Measurements from ENCODE around the gene XK. TPM values are rescaled to one million over a fixed set of nuclear protein-coding genes. Genes with fewer than 3 reads are reported as not detected.
A peak's percentile ranks its signal among the peaks of the same experiment; 100 is the strongest.

XK gene
- total RNA-seq, 1 donor from 2014 or later: 0.25 TPM

DNA sequence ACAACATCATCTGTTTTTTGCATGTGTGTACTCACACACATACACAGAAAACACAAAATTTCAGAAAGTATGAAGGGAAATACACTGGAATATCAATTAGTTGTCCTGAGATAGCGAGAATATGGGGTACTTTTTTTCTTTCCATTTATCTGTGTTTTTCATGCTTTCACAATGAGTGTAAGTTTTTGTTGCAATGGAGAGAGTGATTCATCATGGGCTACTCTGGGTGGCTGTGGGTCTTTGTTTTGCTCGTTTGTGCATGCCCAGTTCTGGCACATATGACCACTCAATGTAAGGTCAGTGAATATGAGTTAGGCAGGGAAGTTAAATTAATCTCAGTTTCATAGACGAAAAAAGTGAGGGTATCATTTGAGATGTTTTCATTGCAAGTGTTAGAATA is 26.9 kb downstream of the XK start:
- Mint-ChIP-seq H3K4me1 (ENCODE audit: low read depth, unreplicated experiment) (no peaks in the 10 kb centered on the region), H3K27me3 (ENCODE audit: low read depth, unreplicated experiment) (no peaks in the 10 kb centered on the region), H3K36me3 (ENCODE audit: low read depth, unreplicated experiment) (no peaks in the 10 kb centered on the region), H3K9me3 (ENCODE audit: unreplicated experiment) (no peaks in the 10 kb centered on the region), H3K27ac (ENCODE audit: unreplicated experiment) (no peak overlapping the region), H3K4me3 (ENCODE audit: unreplicated experiment) (no peak overlapping the region)
- H3K9ac ChIP-seq (ENCODE audit: low read length): no peak overlapping the region
- no peak overlapping the region for H3K4me3 ChIP-seq (ENCODE audit: insufficient read depth, low read depth, low read length)
- no peak overlapping the region for H3K27ac ChIP-seq (ENCODE audit: low read depth, low read length)
- FAIRE-seq (peak; percentile 60), DNase-seq (ENCODE audit: low read depth) (peak; percentile 40)
- no peaks in the 10 kb centered on the region for H3K79me2 ChIP-seq (ENCODE audit: insufficient read depth, low read length)
- H3K36me3 ChIP-seq (ENCODE audit: insufficient read depth, low read length): no peaks in the 10 kb centered on the region
- no peak overlapping the region for H3K4me2 ChIP-seq (ENCODE audit: low read length)
- no peak for TF ChIP-seq EZH2 (IDR thresholded peaks at IDR 0.05; ENCODE audit: insufficient read depth, low read length)
- TF ChIP-seq, protein P1, sequence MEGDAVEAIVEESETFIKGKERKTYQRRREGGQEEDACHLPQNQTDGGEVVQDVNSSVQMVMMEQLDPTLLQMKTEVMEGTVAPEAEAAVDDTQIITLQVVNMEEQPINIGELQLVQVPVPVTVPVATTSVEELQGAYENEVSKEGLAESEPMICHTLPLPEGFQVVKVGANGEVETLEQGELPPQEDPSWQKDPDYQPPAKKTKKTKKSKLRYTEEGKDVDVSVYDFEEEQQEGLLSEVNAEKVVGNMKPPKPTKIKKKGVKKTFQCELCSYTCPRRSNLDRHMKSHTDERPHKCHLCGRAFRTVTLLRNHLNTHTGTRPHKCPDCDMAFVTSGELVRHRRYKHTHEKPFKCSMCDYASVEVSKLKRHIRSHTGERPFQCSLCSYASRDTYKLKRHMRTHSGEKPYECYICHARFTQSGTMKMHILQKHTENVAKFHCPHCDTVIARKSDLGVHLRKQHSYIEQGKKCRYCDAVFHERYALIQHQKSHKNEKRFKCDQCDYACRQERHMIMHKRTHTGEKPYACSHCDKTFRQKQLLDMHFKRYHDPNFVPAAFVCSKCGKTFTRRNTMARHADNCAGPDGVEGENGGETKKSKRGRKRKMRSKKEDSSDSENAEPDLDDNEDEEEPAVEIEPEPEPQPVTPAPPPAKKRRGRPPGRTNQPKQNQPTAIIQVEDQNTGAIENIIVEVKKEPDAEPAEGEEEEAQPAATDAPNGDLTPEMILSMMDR (IDR thresholded peaks at IDR 0.05; ENCODE audit: insufficient read depth, low read depth, low read length): no peak
- H3K4me1 ChIP-seq (ENCODE audit: insufficient read depth, low read length): no peaks in the 10 kb centered on the region
- H2AFZ ChIP-seq (ENCODE audit: low read depth, low read length): no peak overlapping the region
- H3K27me3 ChIP-seq (ENCODE audit: insufficient read depth, low read length): no peaks in the 10 kb centered on the region
- no peaks in the 10 kb centered on the region for H4K20me1 ChIP-seq (ENCODE audit: insufficient read depth, low read length)
- no peaks in the 10 kb centered on the region for H3K9me3 ChIP-seq (ENCODE audit: insufficient read depth, low read depth, low read length)

- no peak for DNase-seq (ENCODE audit: low read depth)
- H3K4me2 ChIP-seq (ENCODE audit: low read length): no peak overlapping the region
- Mint-ChIP-seq H3K4me1 (ENCODE audit: low read depth, unreplicated experiment) (no peaks in the 10 kb centered on the region), H3K9me3 (ENCODE audit: unreplicated experiment) (no peaks in the 10 kb centered on the region), H3K27ac (ENCODE audit: unreplicated experiment) (no peak overlapping the region), H3K36me3 (ENCODE audit: low read depth, unreplicated experiment) (no peaks in the 10 kb centered on the region), H3K4me3 (ENCODE audit: unreplicated experiment) (no peak overlapping the region), H3K27me3 (ENCODE audit: low read depth, unreplicated experiment) (no peaks in the 10 kb centered on the region)
- H4K20me1 ChIP-seq (ENCODE audit: insufficient read depth, low read length): no peaks in the 10 kb centered on the region
- no peaks in the 10 kb centered on the region for H3K4me1 ChIP-seq (ENCODE audit: insufficient read depth, low read length)
- no peak for FAIRE-seq
- no peaks in the 10 kb centered on the region for H3K36me3 ChIP-seq (ENCODE audit: insufficient read depth, low read length)
- no peak overlapping the region for H3K4me3 ChIP-seq (ENCODE audit: insufficient read depth, low read depth, low read length)
- no peaks in the 10 kb centered on the region for H3K9me3 ChIP-seq (ENCODE audit: insufficient read depth, low read depth, low read length)
- H2AFZ ChIP-seq (ENCODE audit: low read depth, low read length): no peak overlapping the region
- H3K27ac ChIP-seq (ENCODE audit: low read depth, low read length): no peak overlapping the region
- no peak for TF ChIP-seq EZH2 (IDR thresholded peaks at IDR 0.05; ENCODE audit: insufficient read depth, low read length)
- TF ChIP-seq, protein P1 (IDR thresholded peaks at IDR 0.05; ENCODE audit: insufficient read depth, low read depth, low read length): no peak
- H3K79me2 ChIP-seq (ENCODE audit: insufficient read depth, low read length): no peaks in the 10 kb centered on the region
- H3K9ac ChIP-seq (ENCODE audit: low read length): no peak overlapping the region
- H3K27me3 ChIP-seq (ENCODE audit: insufficient read depth, low read length): no peaks in the 10 kb centered on the region
These were observed 28.9 kb downstream of the XK start for GRCh38 chrX:37714479-37714878.

DNA sequence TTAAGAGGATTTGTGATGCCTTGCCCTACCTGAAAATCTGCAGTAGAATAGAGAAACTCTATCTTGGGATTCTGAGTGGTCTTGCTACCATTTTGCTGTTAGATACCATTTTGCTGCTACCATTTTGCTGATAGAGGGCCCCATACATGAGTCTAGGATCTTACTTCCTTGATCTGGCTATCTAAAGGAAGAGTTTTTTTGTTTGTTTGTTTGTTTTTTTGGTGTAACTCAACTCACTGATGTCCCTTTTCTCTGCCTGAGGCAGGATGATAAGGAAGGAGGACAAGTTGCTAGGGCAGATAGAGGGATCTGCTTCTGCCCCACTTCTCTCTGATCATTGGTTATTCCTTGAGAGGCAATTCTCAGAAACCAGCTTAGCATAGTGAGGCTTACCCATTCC is 31.0 kb downstream of the XK start:
- Histone ChIP-seq H3K27me3 (ENCODE audit: insufficient read depth, low read length) (no peaks in the 10 kb centered on the region), H3K9ac (ENCODE audit: low read length) (no peak overlapping the region), H3K79me2 (ENCODE audit: insufficient read depth, low read length) (no peaks in the 10 kb centered on the region), H3K9me3 (ENCODE audit: insufficient read depth, low read depth, low read length) (no peaks in the 10 kb centered on the region), H3K4me1 (ENCODE audit: insufficient read depth, low read length) (no peaks in the 10 kb centered on the region), H3K4me2 (ENCODE audit: low read length) (no peak overlapping the region), H3K27ac (ENCODE audit: low read depth, low read length) (no peak overlapping the region), H4K20me1 (ENCODE audit: insufficient read depth, low read length) (no peaks in the 10 kb centered on the region), H3K36me3 (ENCODE audit: insufficient read depth, low read length) (no peaks in the 10 kb centered on the region), H2AFZ (ENCODE audit: low read depth, low read length) (no peak overlapping the region), H3K4me3 (ENCODE audit: insufficient read depth, low read depth, low read length) (no peak overlapping the region)
- no peaks in the 10 kb centered on the region for H3K9me3 Mint-ChIP-seq (ENCODE audit: unreplicated experiment)
- H3K27me3 Mint-ChIP-seq (ENCODE audit: low read depth, unreplicated experiment): no peaks in the 10 kb centered on the region
- DNase-seq (ENCODE audit: low read depth) (no peak), FAIRE-seq (no peak)
- H3K4me1 Mint-ChIP-seq (ENCODE audit: low read depth, unreplicated experiment): no peaks in the 10 kb centered on the region
- H3K4me3 Mint-ChIP-seq (ENCODE audit: unreplicated experiment): no peak overlapping the region
- no peak for TF ChIP-seq EZH2 (IDR thresholded peaks at IDR 0.05; ENCODE audit: insufficient read depth, low read length)
- TF ChIP-seq, protein P1 (IDR thresholded peaks at IDR 0.05; ENCODE audit: insufficient read depth, low read depth, low read length): no peak
- H3K36me3 Mint-ChIP-seq (ENCODE audit: low read depth, unreplicated experiment): no peaks in the 10 kb centered on the region
- H3K27ac Mint-ChIP-seq (ENCODE audit: unreplicated experiment): no peak overlapping the region

Measured in astrocyte (in vitro differentiated cells and primary cell).